ENCODE measurements around the gene ARHGAP20. TPM values are rescaled to one million over a fixed set of nuclear protein-coding genes. Genes with fewer than 3 reads are reported as not detected.
"Not testable (repeated sequence)": the region's sequence is repeated elsewhere in the genome, so short reads cannot be mapped to it uniquely, and the experiment has no call there.

The ARHGAP20 gene
- total and polyA plus RNA-seq, 3 experiments from 2014 or later, result 0.09 TPM; not detected in 2

- Mint-ChIP-seq H3K9me3 (peaks cover 0 to 3% (median 0%) of the 10 kb centered on the region in 5 donors), H3K27me3 (peaks cover 0 to 2% of the 10 kb centered on the region in 2 donors), H3K4me1 (no peaks in the 10 kb centered on the region), H3K36me3 (no peaks in the 10 kb centered on the region), H3K27ac (no peak overlapping the region), H3K4me3 (no peak overlapping the region)
- Histone ChIP-seq H3K4me1 (ENCODE audit: insufficient read depth, low read length) (no peaks in the 10 kb centered on the region), H3K27me3 (ENCODE audit: insufficient read depth, low read length, poor library complexity, severe bottlenecking) (no peaks in the 10 kb centered on the region), H3K36me3 (ENCODE audit: insufficient read depth, low read length) (no peaks in the 10 kb centered on the region), H3K27ac (ENCODE audit: low read depth, low read length) (no peak overlapping the region), H3K9me3 (ENCODE audit: low read length) (no peaks in the 10 kb centered on the region), H3K4me3 (ENCODE audit: low read length) (no peak overlapping the region)
- ChIA-PET CTCF (no interaction called here), POLR2A (no interaction called here)
- no peak for DNase-seq
Measured at GRCh38 chr11:110621826-110622225, 90.4 kb downstream of the ARHGAP20 start.

GRCh38 chr11:110619366-110619765 is 92.9 kb downstream of the ARHGAP20 start:
- H3K27me3 Mint-ChIP-seq; H3K4me1 ChIP-seq (ENCODE audit: insufficient read depth, low read length); H3K36me3 ChIP-seq (ENCODE audit: insufficient read depth, low read length); POLR2A ChIA-PET; H3K9me3 ChIP-seq (ENCODE audit: low read length); H3K4me3 ChIP-seq (ENCODE audit: low read length); CTCF ChIA-PET; H3K27me3 ChIP-seq (ENCODE audit: insufficient read depth, low read length, poor library complexity, severe bottlenecking); H3K4me3 Mint-ChIP-seq; H3K4me1 Mint-ChIP-seq; DNase-seq; H3K27ac Mint-ChIP-seq; H3K9me3 Mint-ChIP-seq; H3K36me3 Mint-ChIP-seq; H3K27ac ChIP-seq (ENCODE audit: low read depth, low read length): not testable (repeated sequence)

- Histone ChIP-seq H3K36me3 (ENCODE audit: insufficient read depth, low read length) (no peaks in the 10 kb centered on the region), H3K9me3 (ENCODE audit: low read length) (no peaks in the 10 kb centered on the region), H3K4me3 (ENCODE audit: low read length) (no peak overlapping the region), H3K27me3 (ENCODE audit: insufficient read depth, low read length, poor library complexity, severe bottlenecking) (no peaks in the 10 kb centered on the region), H3K4me1 (ENCODE audit: insufficient read depth, low read length) (no peaks in the 10 kb centered on the region), H3K27ac (ENCODE audit: low read depth, low read length) (no peak overlapping the region)
- Mint-ChIP-seq H3K27me3 (no peaks in the 10 kb centered on the region), H3K9me3 (no peaks in the 10 kb centered on the region), H3K27ac (no peak overlapping the region), H3K4me3 (no peak overlapping the region), H3K4me1 (no peaks in the 10 kb centered on the region), H3K36me3 (no peaks in the 10 kb centered on the region)
- CTCF ChIA-PET, result no interaction called here
- POLR2A ChIA-PET, result no interaction called here
- no peak for DNase-seq
Measured at GRCh38 chr11:110614031-110614430, 98.2 kb downstream of the ARHGAP20 start.

DNA sequence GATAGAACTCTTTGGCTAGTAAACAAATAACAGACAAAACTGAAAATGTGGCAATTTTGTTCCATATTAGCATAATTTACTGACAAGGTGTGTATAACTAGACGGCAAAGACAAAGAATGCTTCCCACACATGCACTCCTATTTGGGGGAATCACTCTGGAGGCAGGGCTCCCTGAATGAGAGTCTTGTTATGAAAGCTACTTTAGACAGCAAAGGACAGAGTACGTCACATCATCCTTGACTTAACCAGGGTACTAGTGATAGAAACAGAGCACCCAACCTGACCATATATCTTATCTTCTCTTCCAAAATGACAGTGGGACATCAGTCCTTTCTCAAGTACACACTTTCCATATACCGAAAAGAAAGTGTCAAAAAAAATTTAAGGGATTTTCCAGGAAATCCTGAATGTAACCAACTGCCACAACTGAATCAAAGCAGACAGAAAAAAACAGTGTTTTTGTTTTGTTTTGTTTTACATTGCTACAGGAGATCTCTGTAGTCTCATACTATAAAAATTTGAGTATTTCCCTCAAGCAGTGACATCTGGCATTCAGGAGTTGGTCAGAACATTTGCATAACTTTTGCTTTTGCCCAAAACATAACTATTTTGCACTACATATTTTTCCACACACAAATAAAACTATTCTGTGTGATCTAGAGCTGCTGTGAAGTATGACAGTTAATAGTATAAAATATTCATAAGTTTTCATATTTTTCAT is 98.9 kb downstream of the ARHGAP20 start:
- H3K4me1 ChIP-seq (ENCODE audit: insufficient read depth, low read length), result no peaks in the 10 kb centered on the region
- no peaks in the 10 kb centered on the region for H3K36me3 ChIP-seq (ENCODE audit: insufficient read depth, low read length)
- Mint-ChIP-seq H3K4me3 (no peak overlapping the region), H3K27me3 (no peaks in the 10 kb centered on the region), H3K4me1 (no peaks in the 10 kb centered on the region), H3K27ac (no peak overlapping the region), H3K36me3 (no peaks in the 10 kb centered on the region), H3K9me3 (no peaks in the 10 kb centered on the region)
- DNase-seq, result no peak
- ChIA-PET POLR2A (no interaction called here), CTCF (no interaction called here)
- no peaks in the 10 kb centered on the region for H3K27me3 ChIP-seq (ENCODE audit: insufficient read depth, low read length, poor library complexity, severe bottlenecking)
- H3K27ac ChIP-seq (ENCODE audit: low read depth, low read length), result no peak overlapping the region
- no peaks in the 10 kb centered on the region for H3K9me3 ChIP-seq (ENCODE audit: low read length)
- no peak overlapping the region for H3K4me3 ChIP-seq (ENCODE audit: low read length)

DNA sequence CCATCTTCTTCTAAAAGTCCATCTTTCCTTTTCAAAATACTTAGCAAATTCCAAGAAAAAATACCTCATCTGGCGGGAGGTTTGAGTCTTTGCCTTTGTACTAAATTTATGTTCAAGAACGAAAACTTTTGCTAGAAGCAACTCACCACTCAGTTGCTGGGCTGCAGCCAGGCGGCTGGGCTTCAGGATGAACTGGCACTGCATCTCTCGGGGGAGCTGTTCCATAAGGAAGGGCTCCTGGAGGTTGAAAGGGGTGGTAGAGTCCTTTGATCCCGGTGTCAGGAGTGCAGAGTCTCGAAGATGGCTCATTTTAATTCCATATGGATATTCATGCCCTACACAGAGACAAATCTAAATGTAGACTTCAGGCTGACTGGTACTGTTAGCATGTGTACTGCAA is 105.8 kb downstream of the ARHGAP20 start:
- Mint-ChIP-seq H3K36me3 (no peaks in the 10 kb centered on the region), H3K4me3 (no peak overlapping the region), H3K27me3 (peaks cover 0 to 6% of the 10 kb centered on the region in 2 donors), H3K27ac (no peak overlapping the region), H3K4me1 (no peaks in the 10 kb centered on the region), H3K9me3 (no peaks in the 10 kb centered on the region)
- CTCF ChIA-PET, result no interaction called here
- Histone ChIP-seq H3K36me3 (ENCODE audit: insufficient read depth, low read length) (no peaks in the 10 kb centered on the region), H3K4me1 (ENCODE audit: insufficient read depth, low read length) (no peaks in the 10 kb centered on the region), H3K9me3 (ENCODE audit: low read length) (no peaks in the 10 kb centered on the region), H3K27ac (ENCODE audit: low read depth, low read length) (no peak overlapping the region), H3K27me3 (ENCODE audit: insufficient read depth, low read length, poor library complexity, severe bottlenecking) (no peaks in the 10 kb centered on the region), H3K4me3 (ENCODE audit: low read length) (no peak overlapping the region)
- POLR2A ChIA-PET, result no interaction called here
- DNase-seq, result no peak

DNA sequence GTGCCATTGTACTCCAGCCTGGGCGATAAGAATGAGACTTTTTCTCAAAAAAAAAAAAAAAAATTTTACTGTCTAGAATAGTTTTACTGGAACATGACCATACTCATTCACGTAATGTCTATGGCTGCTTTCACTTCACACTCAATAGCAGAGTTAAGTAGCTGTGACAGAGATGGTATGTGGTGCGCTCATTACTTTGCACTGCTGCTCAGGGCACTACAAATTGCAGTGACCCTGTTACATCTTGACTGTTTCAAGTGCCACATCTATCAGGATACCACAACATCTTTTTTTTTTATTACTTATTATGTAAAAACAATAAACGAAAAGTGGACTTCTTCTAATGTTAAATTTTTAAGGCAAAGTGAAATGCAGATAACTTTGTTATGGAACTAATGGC is 110.3 kb downstream of the ARHGAP20 start:
- ChIA-PET CTCF (no interaction called here), POLR2A (no interaction called here)
- H3K27ac ChIP-seq (ENCODE audit: low read depth, low read length), result no peak overlapping the region
- no peak for DNase-seq
- H3K4me1 ChIP-seq (ENCODE audit: insufficient read depth, low read length), result no peaks in the 10 kb centered on the region
- no peaks in the 10 kb centered on the region for H3K9me3 ChIP-seq (ENCODE audit: low read length)
- Mint-ChIP-seq H3K9me3 (peaks cover 0 to 3% (median 0%) of the 10 kb centered on the region in 5 donors), H3K27me3 (no peaks in the 10 kb centered on the region), H3K4me3 (no peak overlapping the region), H3K36me3 (no peaks in the 10 kb centered on the region), H3K4me1 (no peaks in the 10 kb centered on the region), H3K27ac (no peak overlapping the region)
- no peaks in the 10 kb centered on the region for H3K27me3 ChIP-seq (ENCODE audit: insufficient read depth, low read length, poor library complexity, severe bottlenecking)
- H3K36me3 ChIP-seq (ENCODE audit: insufficient read depth, low read length), result no peaks in the 10 kb centered on the region
- no peak overlapping the region for H3K4me3 ChIP-seq (ENCODE audit: low read length)

DNA sequence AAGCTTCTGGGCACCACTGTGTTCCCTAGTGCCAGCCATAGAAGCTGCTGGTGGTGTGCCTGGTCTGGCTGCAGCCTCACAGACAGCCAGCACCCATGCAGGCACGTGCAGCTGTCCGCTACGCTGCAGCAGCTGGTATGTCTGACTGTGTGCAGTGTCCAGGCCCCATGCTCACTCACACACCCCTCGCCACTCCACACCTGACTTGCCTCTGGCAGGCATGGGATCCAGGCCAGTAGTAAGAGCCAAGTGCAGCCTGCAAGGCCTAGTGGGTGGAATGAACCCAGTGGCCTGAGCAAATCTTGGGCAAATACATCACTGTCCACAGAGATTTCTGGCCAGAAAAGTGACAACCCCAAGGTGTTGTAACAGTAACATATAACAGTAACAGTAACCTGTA is 111.9 kb downstream of the ARHGAP20 start:
- H3K4me3 Mint-ChIP-seq, result no peak overlapping the region
- Histone ChIP-seq H3K4me3 (ENCODE audit: low read length) (no peak overlapping the region), H3K27me3 (ENCODE audit: insufficient read depth, low read length, poor library complexity, severe bottlenecking) (no peaks in the 10 kb centered on the region), H3K36me3 (ENCODE audit: insufficient read depth, low read length) (no peaks in the 10 kb centered on the region), H3K27ac (ENCODE audit: low read depth, low read length) (no peak overlapping the region), H3K4me1 (ENCODE audit: insufficient read depth, low read length) (no peaks in the 10 kb centered on the region), H3K9me3 (ENCODE audit: low read length) (no peaks in the 10 kb centered on the region)
- CTCF ChIA-PET, result no interaction called here
- POLR2A ChIA-PET, result no interaction called here
- no peaks in the 10 kb centered on the region for H3K27me3 Mint-ChIP-seq
- H3K9me3 Mint-ChIP-seq, result peaks cover 0 to 3% (median 0%) of the 10 kb centered on the region in 5 donors
- DNase-seq, result no peak
- H3K4me1 Mint-ChIP-seq, result no peaks in the 10 kb centered on the region
- H3K27ac Mint-ChIP-seq, result no peak overlapping the region
- no peaks in the 10 kb centered on the region for H3K36me3 Mint-ChIP-seq

- H3K4me1 Mint-ChIP-seq, result no peaks in the 10 kb centered on the region
- H3K36me3 ChIP-seq (ENCODE audit: insufficient read depth, low read length), result no peaks in the 10 kb centered on the region
- H3K4me3 Mint-ChIP-seq, result no peak overlapping the region
- H3K36me3 Mint-ChIP-seq, result no peaks in the 10 kb centered on the region
- DNase-seq, result no peak
- ChIA-PET CTCF (no interaction called here), POLR2A (no interaction called here)
- H3K27ac ChIP-seq (ENCODE audit: low read depth, low read length), result no peak overlapping the region
- H3K27me3 Mint-ChIP-seq, result no peaks in the 10 kb centered on the region
- H3K9me3 Mint-ChIP-seq, result peaks cover 0 to 3% (median 2%) of the 10 kb centered on the region in 5 donors
- H3K27ac Mint-ChIP-seq, result no peak overlapping the region
- no peaks in the 10 kb centered on the region for H3K9me3 ChIP-seq (ENCODE audit: low read length)
- H3K4me1 ChIP-seq (ENCODE audit: insufficient read depth, low read length), result no peaks in the 10 kb centered on the region
- no peak overlapping the region for H3K4me3 ChIP-seq (ENCODE audit: low read length)
- H3K27me3 ChIP-seq (ENCODE audit: insufficient read depth, low read length, poor library complexity, severe bottlenecking), result no peaks in the 10 kb centered on the region
Measured at GRCh38 chr11:110599207-110599606, 113.0 kb downstream of the ARHGAP20 start.

DNA sequence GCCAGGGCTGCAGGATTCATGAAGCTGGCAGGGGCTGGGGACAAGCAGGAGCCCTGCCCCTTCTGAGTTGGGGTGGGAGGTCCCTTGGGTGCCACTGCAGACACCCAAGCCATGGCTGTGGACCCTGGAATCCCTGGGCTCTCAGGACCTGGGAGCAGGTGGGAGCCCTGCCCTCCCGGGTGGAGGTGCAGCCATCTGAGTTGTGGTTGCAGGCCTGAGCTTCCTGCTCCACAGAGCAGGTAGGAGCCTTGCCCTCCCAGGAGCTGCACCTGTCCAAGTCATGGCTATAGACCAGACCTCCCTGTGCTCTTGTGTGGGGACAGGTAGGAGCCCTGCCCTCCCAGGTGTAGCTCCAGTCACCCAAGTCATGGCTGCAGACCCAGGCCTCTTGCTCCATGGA is 113.5 kb downstream of the ARHGAP20 start:
- CTCF ChIA-PET, result interaction anchor here (1.0 kb wide), 1 partner anchor 397 kb away, joined by 3 read pairs; no protein-coding TSS in a partner anchor
- H3K27ac Mint-ChIP-seq, result no peak overlapping the region
- H3K4me1 Mint-ChIP-seq, result no peaks in the 10 kb centered on the region
- H3K4me3 Mint-ChIP-seq, result no peak overlapping the region
- Histone ChIP-seq H3K27me3 (ENCODE audit: insufficient read depth, low read length, poor library complexity, severe bottlenecking) (no peaks in the 10 kb centered on the region), H3K4me3 (ENCODE audit: low read length) (no peak overlapping the region), H3K9me3 (ENCODE audit: low read length) (no peaks in the 10 kb centered on the region), H3K36me3 (ENCODE audit: insufficient read depth, low read length) (no peaks in the 10 kb centered on the region), H3K4me1 (ENCODE audit: insufficient read depth, low read length) (no peaks in the 10 kb centered on the region), H3K27ac (ENCODE audit: low read depth, low read length) (no peak overlapping the region)
- no peaks in the 10 kb centered on the region for H3K36me3 Mint-ChIP-seq
- H3K27me3 Mint-ChIP-seq, result no peaks in the 10 kb centered on the region
- H3K9me3 Mint-ChIP-seq, result peaks cover 0 to 4% (median 2%) of the 10 kb centered on the region in 5 donors
- DNase-seq, result no peak
- POLR2A ChIA-PET, result no interaction called here

All from CD8-positive, alpha-beta memory T cell (primary cell).